HG03060 (cell line): ENCODE measurements around the gene CHST15.
"Not testable (repeated sequence)": the region's sequence is repeated elsewhere in the genome, so short reads cannot be mapped to it uniquely, and the experiment has no call there.

Source experiments
- ATAC-seq: cut with Tn5 transposase; IDR thresholded peaks from one replicate; pipeline ENCODE4 v1.9.1; 2021; ENCODE audit warnings: low read depth, moderate number of reproducible peaks; ENCODE audit not compliant: unreplicated experiment

The CHST15 gene

DNA sequence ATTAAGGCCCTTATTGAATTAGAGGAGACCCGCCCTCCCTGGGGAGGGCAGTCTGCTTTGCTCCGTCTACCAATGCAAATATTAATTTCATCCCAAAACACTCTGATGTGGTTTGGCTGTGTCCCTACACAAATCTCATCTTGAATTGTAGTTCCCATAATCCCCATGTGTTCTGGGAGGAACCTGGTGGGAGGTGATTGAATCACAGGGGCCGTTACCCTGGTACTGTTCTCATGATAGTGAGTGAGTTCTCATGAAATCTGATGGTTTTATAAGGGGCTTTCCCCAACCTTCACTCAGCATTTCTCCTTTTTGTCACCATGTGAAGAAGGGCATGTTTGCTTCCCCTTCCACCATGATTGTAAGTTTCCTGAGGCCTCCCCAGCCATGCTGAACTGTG lies 7.3 kb upstream of the CHST15 start:
- ATAC-seq: not testable (repeated sequence)

DNA sequence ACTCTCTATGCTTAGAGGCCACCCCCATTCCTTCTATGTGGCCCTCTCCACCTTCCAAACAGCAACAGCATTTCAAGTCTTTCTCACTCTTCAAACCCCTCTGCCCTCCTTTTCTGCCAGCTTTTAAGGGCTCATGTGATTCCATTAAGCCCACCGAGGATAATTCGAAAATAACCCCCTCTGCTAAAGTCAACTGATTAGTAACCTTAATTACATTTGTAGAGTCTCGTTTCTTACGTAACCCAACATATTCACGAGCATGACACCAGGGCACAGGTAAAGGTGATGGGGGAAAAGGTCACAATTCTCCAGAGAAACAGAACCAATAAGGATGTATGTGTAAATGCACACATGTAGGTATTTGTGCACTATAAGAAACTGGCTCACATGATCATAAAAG lies 6.7 kb upstream of the CHST15 start:
- no peak for ATAC-seq

DNA sequence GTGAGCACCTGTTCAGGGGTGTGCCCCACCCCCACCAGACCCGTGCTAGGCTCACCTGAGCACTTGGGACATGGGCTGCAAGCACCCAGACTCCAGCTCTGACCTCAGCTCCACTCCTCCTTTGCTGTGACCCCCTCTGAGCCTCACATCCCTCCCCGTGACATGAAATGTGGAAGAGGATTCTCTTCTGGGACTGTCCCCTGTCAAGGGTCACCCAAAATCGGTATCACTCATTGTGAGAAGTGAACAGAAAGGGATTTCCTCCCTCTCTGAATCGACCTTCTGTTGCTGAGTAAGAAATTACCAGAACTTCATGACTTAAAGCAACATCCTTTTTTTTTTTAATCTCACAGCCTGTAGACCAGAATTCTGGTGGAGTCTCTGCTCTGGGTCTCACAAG lies 6.2 kb upstream of the CHST15 start:
- ATAC-seq: no peak

DNA sequence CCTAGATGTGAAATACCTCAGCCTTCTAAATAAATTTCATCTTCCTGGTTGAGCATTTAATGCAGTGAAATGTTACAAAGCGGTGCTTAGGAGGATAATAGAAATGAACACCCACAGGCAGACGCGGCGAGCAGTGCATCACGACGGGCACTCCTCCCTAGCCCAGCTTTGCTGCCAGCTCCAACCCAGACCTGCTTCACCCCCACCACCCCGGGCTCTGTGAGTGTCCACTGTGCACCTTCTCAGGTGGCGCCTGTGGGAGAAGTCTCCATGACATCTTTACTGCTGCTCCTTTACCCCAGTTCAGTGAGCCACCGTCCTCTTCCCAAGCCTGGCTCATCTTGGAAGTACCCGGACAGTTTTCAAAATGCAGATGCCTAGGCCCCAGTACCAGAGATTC lies 5.2 kb upstream of the CHST15 start:
- no peak for ATAC-seq

DNA sequence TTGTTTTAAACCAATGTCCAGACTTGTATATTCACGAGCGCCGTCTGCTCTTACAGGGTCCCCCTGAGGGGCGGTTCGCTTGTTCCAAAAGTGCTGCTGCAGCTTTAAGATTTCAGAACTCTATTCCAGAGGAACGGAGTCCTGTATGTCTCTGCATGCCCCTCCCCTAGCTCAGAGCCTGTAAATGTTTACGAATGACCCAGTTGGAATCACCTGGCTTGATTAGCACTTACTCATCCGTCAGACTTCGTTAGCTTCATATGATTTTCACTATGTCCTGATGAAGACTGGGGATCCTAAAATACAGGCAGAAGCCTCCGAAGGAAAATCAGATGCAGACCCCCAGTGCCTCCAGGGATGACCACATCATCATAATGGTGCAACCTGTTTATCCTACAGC lies 4.5 kb upstream of the CHST15 start:
- ATAC-seq: no peak

DNA sequence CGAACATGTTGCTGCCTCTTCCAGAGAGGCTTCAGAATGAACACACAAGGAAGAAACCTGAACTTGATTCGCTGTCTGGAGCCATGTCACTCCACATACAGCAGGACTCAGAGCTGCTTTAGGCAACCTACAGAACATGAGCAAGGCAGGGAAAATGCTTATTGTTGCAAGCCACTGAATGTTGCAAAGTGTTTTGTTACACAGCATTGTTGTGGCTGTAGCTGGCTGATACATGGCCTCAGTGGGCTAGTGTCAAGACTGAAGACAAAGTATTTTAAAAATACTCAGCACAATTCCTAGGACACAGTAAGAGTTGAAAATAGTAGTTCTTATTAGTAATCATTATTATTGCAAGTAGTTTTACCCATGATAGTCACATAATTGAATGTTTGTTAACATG lies 3.1 kb upstream of the CHST15 start:
- ATAC-seq: no peak

DNA sequence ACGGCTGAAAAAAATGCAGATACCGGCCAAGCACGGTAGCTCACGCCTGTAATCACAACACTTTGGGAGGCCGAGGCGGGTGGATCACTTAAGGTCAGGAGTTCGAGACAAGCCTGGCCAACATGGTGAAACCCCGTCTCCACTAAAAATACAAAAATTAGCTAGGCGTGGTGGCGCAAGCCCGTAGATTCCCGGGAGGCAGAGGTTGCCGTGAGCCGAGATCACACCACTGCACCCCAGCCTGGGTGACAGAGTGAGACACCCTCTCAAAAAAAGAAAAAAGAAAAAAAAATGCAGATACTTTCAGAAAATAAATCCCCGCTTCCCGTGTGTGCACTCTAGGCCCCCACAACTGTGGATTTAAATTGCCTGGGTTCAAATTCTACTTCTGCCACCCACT lies 2.4 kb upstream of the CHST15 start:
- not testable (repeated sequence) for ATAC-seq

DNA sequence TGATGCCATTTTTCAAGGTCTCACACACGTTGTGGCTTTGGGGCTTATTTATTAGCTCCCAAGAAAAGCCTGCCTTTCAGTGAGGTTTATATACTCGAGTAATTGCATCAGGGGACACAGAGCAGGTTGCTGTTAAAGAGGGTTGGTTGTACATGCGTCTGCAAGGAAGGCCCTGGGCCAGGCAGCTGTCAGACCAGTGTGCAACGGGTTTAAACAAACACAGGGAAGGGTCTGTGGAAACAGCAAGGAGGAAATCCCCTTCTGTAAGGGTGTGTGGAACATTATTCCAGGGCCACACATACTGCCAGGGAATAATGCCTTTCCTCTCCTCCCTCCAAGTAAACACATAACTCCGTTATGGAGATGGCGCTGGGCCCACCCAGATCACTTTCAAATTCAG lies 1.7 kb upstream of the CHST15 start:
- no peak for ATAC-seq

DNA sequence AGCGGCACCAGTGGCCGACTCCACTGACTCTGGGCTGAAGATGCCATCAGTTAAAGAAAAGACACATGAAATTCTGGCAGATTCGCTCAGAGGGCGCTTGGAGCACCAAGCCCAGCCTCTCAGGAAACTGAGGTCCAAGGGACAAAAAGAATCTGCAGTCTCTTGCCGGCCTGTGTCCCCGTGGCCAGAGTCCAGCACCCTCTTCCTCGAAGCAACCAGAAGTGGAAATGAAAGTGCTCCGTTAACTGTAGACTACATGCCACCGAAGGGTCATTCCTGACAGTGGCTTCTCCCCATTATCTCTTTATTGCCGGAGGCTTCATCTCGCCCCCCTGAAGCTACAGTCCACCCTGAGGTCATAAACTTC lies 1.0 kb upstream of the CHST15 start:
- no peak for ATAC-seq

DNA sequence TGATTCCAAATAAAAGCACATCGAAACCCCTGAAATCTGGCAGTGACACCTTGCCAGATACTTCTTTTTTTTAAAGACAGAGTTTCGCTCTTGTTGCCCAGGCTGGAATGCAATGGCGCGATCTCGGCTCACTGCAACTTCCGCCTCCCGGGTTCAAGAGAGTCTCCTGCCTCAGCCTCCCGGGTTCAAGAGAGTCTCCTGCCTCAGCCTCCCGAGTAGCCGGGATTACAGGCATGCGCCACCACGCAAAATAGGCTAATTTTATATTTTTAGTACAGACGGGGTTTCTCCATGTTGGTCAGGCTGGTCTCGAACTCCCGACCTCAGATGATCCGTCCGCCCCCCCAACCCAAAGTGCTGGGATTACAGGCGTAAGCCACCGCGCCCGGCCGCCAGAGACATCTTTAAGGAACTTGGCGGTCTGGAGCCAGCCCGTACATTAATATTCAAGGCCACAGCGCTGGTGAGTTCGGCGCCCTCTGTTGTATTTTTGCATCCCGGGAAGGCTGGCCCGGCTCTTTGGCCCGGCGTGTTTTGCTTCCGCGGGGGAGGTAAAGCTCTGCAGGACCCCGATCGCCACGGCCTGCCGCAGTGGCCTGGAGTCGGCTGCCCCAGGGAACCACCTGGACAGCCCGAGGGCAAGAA lies 498 bp upstream of the CHST15 start:
- not testable (repeated sequence) for ATAC-seq

DNA sequence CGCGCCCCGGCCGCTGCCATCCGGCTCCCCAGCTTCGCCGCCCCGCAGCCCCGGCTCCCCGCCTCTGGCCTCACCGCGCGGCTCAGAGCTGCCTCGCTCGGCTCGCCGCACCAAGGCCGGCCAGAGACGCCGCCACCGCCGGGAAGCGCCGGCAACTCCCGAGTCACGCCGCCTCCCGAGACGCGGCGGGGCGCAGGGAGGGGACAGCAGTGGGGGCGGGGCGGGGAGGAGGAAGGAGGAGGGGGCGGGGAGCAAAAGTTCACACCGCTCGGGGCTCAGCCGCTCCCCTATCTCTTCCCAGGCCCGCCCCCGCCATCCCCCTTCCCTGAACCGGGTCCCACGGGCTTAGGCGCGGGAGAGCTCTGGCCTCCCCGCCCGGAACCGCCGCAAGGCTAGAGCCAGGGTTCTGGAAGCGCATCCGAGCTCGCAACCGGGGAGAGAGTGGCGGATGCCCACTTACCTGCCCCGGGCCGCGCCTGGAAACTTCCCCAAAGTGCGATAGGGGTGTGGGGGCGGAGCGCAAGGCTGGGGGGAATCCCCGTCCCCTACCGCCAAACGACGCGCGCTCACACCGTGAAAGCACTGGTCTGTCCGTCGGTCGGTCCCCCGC lies 1.0 kb downstream of the CHST15 start:
- ATAC-seq: no peak

DNA sequence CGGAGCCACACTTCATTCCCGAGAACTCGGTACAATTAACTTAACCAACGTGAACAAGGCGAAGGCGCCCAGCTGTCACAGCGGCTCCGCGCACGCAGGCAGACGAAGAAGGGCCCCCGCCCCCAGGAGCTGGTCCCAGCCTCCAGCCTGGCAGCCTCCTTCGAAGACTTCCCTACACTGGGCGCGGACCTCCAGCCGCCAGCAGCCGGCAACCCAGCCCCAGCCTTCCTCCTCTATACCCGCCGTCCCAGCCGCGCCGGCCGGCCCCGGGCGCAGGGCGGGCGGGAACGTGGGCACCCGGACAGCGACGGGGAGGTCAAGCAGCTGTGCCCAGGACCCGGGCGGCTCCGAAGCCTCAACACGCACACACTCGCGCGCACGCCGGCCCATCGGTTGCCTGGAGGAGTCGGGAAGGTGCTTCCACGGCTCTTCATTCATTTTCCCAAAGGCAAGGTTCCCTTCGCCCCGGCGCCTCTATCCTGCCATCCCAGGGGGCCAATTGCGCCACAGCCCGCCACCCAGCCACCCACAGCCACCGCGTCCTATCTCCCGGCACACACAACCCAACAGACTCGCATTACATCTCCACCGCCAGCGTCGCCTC lies 1.6 kb downstream of the CHST15 start:
- no peak for ATAC-seq

DNA sequence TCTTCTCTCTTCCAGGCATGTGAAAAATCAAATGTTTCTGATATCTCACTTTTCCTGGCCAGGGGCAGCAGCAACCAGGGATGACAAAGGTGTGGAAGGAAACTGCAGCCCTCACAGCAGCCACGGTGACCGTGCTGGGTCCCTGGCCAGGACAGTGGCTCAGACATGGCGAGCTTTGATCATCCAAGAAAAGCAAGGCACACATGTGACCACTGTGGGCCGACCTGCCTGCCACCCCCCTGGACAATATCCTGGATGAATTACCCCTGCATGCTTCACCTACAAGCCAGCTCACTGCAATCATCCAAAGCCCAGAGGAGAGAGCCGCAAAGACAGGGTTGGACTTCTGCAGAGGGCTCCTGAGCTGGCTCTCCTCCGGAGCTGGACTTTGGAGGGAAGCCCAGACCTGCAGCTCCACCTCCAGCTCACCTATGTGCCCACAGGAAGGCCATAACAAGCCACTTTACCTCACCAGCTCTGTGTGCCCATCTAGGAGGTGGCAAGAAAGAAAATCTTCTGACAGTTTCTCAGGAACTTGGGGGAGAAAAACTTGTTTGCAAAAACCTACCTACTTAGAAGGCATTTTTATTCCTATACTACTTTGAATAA lies 2.7 kb downstream of the CHST15 start:
- ATAC-seq: no peak

DNA sequence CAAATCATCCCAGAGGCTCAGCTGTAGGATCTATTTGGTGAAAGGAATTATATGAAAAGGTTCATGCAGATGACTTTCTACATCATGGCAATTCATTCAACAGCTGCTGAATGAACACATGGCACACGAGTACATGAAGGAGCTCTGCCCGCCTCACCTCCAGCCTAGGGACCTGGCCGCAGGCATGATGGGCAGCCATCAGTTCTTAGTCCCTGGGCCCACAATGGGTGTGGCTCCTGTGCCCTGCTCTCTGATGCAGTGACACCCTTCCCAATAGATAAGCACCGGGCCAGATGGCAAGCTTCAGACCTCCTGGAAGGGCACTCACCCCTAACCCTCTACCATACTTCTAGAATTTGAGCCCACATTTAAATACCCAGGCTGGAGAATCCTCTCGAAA lies 3.5 kb downstream of the CHST15 start:
- no peak for ATAC-seq

DNA sequence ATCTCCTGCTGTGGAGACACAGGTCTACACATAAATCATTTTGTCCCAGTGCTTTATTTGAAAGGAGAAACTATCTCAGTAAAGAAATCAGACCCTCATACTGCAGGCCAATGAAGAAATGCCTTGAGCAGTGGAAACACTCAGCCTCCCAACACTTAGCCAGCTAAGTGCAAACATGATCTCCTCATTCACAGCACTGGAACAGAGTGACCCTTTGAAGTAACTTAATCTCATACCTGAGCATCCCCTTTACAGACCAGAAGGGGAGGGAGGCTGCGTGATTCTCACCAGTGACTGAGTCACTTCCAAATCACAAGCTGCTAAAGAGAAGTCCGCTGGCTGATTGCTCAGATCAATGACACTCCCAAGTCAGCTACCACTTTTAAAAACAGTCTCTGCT lies 4.5 kb downstream of the CHST15 start:
- ATAC-seq: no peak

DNA sequence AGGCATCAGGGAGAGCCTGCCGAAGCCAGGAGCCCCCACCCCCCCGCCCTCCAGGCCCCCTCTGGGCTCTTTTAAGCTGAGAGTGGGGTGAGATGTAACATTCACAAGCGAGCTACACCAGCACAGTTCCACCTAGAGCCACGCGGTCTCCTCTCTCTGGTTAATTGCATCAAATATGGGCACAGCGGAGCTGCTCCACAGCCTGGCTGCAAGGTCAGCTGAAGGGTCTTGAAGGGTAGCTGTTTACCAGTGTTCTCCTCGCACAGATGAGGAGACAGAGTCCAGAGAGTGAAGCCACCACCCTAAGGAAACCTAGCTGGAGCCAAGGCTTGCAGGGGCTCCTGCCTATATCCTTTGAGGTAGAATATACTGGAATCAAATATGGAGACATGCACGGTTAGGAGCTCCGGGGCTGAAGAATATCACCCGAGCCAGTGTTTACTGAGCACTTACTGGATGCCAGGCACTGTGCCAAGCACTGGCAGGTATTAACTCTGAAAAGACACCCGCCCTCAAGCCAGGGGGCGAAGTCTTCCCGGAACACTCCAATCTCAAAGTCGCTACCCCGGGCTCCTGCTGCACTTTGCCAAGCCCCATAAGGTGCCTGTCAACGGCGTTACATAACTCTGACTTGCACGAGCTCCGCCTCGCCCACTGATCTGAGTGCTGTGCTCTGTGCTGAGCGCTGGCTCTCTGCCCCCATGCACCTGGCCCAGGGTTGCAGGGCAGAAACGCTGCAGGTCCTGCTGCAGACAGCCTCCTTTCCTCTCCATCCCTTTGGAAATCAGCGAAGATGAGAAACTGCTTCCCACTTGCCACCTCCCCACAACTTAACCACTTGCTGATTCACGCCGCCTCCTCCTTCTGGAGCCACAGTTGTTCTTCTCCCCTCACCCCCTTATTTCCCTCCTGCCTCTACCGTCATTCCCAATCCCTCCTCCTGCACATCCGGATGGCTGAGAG lies 5.4 kb downstream of the CHST15 start:
- ATAC-seq: no peak

DNA sequence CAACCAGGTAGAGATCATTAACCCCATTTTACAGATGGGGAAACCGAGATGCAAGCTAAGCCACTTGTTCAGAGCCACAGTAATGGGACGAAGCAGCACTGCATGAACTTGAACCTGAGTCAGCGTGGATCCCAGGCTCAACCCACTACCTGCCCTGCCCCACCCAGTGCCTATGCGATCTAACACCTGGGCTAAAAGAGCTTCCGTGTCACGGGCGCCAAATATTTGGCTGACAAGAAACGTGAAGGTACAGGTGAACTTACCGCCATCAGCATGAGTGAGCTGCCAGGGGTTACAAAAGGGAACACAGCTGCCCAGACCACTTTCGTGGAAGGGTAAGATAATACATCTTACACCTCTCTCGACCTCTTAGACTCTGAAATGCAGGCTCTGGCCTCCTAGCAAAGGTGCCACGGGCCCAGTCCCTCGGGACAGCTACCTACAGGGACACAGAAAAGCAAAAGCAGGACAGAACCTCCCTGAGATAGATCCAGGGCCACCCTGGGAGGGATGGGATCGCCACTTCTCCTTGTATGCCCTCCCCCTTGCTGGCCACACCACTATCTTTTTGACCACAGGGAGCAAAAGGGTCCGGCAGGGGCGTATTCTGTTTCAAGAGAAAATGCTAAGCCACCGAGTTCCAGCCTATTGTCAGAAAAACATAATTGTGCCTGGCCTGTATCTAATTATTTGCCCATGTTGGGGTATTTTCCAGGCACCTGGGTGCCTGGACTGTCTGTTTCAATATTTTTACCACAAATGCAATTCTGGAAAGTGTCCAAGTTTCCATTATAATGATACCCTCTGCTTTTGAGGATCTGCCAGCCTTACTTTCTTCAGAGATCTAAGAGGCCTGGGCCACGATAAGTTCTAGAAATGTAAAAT lies 6.4 kb downstream of the CHST15 start:
- no peak for ATAC-seq

DNA sequence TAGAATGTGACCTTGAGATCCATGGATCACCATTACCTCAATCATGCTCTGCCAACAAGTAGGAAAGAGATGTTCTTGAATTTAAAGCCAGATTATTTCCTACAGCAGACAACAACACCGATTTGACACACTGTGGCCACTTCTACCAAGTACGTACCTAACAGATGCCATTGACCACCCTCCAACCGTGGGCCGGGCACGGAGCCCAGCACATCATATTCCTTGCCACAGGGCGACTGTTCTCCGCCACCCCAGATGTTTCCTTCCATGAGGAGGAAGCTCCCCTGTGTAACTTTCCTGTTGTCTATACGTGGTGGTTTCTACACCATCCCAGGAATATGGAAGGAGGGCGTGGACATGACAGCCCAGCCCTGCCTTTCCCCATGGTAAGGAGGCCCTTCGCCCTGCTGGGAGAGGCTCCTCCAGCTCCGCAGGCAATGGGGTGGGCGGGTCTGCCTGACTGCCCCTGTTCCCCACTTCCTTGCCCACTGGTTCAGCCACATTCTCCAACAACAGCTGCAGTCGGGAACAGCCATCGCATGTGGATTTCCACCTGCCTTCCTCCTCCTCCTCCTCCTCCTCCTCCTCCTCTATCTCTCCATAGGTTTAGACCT lies 7.2 kb downstream of the CHST15 start:
- ATAC-seq: no peak

DNA sequence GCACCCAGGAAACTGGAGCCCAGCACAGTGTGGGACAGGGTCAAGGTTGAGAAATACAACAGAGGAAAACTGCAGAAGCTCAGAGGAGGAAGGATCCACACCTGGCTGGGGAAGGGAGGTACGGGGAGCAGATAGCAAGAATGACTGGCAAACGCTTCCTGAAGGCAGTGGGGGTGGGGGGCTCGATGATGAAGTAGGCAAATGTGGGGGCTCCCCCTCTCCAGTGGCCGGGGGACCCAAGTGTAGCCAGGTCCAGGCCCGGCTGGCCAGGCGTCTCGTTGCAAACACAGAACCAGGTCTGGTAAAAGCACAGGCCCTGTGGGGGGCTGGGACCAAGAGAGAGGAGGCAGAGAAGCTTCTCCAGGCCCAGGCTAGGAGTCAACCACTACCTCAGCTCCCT lies 7.7 kb downstream of the CHST15 start:
- ATAC-seq: no peak
